GM12873 (cell line): ENCODE measurements around the gene PPAT.

ENCODE experiments used
- TF ChIP-seq, protein P1 (sequence below): IDR thresholded peaks from 2 replicates; pipeline ENCODE4 v1.5.1; 2012; ENCODE audit warnings: low read depth, mild to moderate bottlenecking, moderate library complexity, low read length, control low read depth; ENCODE audit not compliant: insufficient read depth; ENCODE audit errors: missing control alignments

Gene PPAT

DNA sequence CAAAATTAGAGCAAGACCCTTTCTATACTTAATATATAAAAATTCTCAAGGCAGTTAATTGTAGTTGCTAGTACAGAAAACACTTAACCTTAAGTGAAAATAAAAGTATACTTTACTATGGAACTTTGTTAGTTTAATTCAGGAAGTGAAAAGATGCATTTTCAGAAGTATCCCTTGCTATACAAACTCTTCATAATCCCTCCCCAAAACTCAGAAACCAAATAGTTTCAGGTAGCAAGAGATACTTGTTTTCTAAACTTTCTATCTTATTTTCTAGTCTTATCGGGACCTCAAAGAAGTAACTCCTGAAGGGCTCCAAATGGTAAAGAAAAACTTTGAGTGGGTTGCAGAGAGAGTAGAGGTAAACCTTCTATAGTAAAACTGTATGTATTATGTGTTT lies 14.9 kb upstream of the PPAT start:
- TF ChIP-seq, protein P1, sequence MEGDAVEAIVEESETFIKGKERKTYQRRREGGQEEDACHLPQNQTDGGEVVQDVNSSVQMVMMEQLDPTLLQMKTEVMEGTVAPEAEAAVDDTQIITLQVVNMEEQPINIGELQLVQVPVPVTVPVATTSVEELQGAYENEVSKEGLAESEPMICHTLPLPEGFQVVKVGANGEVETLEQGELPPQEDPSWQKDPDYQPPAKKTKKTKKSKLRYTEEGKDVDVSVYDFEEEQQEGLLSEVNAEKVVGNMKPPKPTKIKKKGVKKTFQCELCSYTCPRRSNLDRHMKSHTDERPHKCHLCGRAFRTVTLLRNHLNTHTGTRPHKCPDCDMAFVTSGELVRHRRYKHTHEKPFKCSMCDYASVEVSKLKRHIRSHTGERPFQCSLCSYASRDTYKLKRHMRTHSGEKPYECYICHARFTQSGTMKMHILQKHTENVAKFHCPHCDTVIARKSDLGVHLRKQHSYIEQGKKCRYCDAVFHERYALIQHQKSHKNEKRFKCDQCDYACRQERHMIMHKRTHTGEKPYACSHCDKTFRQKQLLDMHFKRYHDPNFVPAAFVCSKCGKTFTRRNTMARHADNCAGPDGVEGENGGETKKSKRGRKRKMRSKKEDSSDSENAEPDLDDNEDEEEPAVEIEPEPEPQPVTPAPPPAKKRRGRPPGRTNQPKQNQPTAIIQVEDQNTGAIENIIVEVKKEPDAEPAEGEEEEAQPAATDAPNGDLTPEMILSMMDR = no peak

DNA sequence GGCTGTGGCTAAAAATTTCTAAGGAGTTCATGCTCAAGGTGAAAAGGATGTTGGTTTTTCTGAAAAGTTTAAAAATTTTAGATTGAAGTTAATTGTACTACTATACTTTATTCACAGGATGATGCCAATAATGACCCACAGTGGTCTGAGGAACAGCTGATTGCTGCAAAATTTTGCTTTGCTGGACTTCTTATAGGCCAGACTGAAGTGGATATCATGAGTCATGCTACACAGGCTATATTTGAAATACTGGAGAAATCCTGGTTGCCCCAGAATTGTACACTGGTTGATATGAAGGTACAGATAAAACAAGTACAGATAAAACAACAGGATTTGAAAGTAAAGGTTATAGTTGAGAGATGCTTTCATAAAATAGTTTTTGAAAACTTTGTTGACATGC lies 12.9 kb upstream of the PPAT start:
- TF ChIP-seq, protein P1 = no peak

DNA sequence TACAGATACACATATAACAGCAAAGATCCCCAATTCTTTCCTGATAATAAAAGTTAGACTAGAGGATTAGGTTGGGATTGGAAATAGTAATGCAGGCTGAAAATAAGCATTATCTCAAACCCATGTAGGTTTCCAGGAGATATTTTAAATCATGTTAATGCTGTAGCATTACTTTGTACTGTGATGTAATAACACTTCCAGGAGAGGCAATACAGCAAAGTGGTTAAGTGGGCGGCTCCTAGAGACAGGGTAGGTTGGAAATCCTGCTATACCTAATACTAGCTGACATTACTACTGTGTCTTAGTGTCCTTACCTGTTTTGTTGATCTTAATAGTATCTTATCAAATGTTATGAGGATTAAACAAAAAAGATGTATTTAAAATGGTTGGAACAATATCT lies 10.3 kb upstream of the PPAT start:
- TF ChIP-seq, protein P1 = no peak

DNA sequence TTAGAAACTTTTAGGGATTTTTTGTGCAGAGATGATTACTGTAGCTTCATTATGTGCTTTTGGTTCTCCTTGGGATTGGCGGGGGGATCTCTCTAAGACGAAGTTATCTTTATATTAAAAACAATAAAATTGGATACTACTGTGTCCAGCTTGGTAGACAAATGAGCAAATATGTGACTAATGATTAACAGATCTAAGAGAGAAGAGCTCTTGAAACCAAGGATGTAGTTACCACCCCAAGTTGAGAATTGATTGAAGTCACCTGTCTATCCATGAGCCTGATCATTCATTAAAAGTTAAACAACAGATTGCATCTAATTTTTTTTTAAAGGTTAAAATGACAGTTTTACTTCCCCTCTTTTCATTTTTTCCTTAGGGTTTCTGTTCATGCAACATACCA lies 9.3 kb upstream of the PPAT start:
- TF ChIP-seq, protein P1 = no peak

DNA sequence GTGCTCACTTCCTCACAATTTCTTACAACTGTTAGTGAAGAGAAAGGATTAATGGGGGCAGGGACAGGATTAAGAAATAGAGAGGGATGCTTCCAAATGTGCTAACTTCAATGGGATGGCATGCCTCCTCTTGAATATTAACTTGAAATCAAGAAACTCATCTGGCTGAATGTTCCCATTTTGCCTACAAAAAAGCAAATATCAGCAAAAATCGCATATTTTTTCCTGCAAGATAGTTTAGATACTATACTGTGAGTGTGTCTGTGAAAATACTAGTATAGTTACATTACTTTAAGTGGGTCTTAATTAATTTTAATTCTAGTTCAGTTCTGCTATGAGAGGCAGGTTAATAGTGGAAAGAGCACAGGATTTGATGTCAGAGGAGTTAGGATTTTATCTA lies 5.6 kb upstream of the PPAT start:
- TF ChIP-seq, protein P1 = no peak

DNA sequence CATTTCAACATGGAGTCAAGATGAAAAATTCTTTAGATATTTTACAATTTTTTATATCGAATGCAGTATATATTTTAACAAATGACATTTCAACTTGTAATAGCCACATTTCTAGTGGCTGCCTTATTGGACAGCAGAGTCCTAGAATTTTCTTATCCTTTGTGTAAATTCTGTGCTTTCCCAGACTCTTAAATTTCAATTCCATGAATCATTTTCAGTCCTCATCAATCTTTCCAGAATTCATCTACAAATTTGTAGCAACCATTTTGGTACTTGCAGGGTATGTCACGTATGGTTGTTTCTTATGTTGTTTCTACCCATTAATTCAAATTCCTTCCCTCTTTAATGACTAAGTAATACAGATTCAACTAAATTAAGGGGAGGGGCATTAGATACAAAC lies 3.4 kb upstream of the PPAT start:
- TF ChIP-seq, protein P1 = no peak

DNA sequence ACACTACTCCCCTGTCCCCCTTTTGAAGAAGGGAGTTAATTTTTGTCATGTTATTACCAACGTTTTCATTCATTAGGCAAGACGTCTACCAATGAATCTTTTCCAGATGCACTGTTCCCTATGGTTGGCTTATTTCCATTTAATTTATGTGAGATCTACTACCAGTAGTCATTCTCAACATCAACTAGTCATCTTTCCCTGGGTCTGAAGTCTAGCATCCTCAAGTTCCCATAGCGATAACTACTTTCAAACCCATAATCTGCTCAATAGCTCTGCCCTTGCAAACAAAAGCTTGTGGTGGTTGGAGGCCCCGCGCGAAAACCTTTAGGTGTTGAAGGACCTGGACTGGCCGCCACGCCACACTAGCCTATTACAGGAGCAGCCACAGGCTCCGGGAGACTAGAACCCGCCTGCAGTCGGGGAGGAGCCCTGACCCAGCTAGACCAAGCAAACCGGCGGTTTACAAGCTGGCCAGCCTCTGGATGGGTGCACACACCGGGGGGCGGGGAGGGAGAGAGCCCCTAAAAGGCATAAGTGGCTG lies 746 bp downstream of the PPAT start:
- TF ChIP-seq, protein P1 = no peak
